Hematopoietic multipotent progenitor cell treated with erythropoietin and hydrocortisone succinate and interleukin-3 and kit ligand, for 4 days (in vitro differentiated cells): ENCODE data around the gene RNF121.
"Not testable (repeated sequence)": the region's sequence is repeated elsewhere in the genome, so short reads cannot be mapped to it uniquely, and the experiment has no call there.

Experiments used
- DNase-seq: peaks from one replicate; pipeline ENCODE4 v3.0.0-alpha.2; 2015

The RNF121 gene

DNA sequence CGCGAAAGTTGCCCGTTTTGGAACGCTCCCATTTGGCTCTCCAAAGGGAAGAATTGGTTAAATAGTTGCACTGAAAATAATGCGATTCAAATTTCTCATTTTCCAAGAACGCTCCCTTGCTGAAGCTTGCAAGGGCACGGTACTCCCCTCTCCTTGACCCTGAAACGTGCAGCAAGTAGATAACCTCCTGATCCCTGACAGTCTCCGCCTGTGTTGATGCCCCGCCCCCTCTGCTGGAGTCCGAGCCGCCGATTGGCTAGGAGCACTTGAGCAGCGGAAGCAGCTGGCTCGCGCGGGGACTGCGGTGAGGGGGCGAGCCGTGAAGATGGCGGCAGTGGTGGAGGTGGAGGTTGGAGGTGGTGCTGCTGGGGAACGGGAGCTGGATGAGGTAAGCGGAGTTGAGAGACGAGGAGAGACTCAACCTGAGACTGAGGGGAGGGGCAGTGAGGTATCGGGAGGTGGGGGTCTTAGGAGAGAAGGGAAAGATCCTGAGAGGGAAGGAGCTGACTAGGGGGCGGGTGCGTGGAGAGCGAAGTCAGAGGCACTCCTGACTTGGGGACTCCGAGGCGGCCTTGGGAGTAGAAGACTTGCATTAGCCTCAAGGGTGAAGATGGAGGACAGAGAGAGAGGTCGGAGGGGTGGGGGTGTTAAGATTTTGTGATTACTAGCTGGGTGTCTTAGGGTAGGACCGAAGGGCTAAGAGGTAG is at the start of gene RNF121:
TSS of gene RNF121 (plus strand) at position 310 of the 707 bp plus-strand sequence. CDS start at position 326, 16 bp downstream.
- peak; percentile 99 for DNase-seq

DNA sequence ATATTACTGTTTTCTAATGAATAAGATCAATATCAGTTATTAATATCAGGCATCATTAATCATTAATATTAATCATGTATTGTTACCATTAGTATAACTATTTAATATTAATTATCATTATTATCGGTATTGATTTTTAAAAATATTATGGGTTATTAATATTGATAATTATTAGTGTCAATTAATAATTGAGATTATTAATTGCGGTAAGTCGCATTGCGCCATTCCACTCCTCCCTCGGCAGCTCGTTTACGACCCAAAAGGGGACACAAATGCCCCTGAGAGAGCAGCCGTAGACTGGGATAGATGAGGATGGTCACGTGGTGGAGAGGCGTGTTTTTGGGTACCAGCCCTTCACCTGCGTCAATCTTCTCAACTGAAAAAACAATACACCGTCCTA is 43.0 kb upstream of the RNF121 start:
- DNase-seq, result not testable (repeated sequence)

DNA sequence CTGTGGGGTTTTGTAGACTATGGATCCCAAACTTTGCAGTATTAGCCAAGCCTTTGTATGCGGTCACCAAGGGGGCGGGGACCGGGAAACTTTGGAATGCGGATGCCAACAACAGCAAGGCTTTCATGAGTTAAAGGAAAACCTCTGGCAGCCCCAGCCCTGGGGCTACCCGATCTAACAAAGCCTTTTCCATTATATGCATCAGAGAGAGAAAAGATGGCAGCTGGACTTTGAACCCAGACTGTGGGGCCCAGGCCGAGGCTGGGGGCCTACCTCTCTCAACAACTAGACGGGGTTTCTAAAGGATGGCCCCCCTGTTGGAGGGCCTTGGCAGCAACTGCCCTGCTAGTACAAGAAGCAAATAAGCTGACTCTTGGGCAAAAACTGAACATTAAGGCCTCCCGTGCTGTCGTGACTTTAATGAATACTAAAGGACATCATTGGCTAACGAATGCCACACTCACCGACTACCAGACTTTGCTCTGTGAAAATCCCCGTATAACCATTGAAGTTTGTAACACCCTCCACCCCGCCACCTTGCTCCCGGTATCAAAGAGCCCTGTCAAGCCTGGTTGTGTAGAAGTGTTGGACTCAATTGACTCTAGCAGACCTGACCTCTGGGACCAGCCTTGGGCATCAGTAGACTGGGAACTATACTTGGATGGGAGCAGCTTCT is 40.4 kb upstream of the RNF121 start:
- DNase-seq, result not testable (repeated sequence)

DNA sequence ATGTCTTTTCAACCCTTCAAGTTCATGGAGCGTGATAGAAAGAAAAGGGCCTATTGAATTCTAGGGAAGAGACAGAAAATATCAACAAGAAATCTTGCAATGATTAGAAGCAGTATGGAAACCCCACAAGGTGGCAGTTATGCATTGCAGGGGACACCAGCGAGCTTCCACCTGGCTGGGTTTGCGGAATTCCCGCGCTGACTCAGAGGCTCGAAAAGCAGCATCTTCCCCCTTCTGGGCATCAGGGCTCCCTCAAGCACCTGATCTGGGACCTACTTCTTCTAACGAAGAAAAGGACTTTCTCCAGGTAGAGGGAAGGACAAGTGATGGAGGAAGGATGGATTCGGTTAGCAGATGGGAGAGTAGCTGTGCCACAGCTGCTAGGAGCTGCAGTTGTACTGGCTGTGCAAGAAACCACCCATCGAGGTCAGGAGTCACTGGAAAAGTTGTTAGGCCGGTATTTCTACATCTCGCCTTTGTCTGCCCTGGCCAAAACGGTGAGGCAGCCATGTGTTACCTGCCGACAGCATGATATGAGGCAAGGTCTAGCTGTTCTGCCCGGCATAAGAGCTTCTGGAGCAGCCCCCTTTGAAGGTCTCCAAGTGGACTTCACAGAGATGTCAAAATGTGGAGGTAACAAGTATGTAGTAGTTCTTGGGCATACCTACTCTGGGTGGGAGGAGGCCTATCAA is 39.5 kb upstream of the RNF121 start:
- DNase-seq, result not testable (repeated sequence)

DNA sequence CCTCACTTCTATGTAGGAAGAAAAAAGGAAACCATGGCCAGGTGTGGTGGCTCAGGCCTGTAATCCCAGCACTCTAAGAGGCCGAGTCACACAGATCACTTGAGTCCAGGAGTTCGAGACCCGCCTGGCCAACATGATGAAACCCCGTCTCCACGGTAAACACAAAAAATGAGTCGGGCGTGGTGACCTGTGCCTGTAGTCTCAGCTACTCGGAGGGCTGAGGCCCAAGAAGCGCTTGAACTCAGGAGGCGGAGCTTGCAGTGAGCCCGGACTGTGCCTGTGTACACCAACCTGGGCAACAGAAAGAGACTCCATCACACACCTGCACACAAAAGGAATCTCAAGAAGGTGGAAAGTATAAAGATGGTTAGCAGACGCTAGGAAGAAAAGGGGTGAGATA is 32.9 kb upstream of the RNF121 start:
- no peak for DNase-seq

DNA sequence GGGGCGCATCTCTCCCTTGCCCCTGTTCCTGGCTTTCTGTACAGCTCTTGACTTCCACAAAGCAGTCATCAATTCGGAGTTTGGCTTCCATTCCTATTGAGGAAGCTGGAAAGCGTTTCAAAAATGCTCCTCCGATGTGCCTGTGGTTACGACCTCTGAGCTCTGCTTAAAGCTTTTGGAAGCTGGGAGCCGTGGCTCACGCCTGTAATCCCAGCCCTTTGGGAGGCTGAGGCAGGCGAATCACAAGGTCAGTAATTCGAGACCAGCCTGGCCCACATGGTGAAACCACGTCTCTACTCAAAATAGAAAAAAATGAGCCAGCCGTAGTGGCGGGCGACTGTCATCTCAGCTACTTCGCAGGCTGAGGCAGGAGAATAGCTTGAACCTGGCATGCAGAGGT is 27.7 kb upstream of the RNF121 start:
- not testable (repeated sequence) for DNase-seq

DNA sequence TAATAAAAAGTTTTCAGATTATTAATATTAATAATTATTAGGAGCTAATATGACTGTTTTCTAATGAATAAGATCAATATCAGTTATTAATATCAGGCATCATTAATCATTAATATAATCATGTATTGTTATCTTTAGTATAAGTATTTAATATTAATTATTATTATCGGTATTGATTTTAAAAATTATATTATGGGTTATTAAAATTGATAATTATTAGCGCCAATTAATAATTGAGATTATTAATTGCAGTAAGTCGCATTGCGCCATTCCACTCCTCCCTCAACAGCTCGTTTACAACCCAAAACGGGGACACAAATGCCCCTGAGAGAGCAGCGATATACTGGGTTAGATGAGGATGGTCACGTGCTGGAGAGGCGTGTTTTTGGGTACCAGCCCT is 20.6 kb upstream of the RNF121 start:
- no peak for DNase-seq

DNA sequence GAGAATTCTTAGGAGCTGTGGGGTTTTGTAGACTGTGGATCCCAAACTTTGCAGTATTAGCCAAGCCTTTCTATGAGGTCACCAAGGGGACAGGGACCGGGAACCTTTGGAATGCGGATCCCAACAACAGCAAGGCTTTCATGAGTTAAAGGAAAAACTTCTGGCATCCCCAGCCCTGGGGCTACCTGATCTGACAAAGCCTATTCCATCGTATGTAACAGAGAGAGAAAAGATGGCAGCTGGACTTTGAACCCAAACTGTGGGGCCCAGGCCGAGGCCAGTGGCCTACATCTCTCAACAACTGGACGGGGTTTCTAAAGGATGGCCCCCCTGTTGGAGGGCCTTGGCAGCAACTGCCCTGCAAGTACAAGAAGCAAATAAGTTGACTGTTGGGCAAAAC is 18.1 kb upstream of the RNF121 start:
- DNase-seq, result not testable (repeated sequence)

DNA sequence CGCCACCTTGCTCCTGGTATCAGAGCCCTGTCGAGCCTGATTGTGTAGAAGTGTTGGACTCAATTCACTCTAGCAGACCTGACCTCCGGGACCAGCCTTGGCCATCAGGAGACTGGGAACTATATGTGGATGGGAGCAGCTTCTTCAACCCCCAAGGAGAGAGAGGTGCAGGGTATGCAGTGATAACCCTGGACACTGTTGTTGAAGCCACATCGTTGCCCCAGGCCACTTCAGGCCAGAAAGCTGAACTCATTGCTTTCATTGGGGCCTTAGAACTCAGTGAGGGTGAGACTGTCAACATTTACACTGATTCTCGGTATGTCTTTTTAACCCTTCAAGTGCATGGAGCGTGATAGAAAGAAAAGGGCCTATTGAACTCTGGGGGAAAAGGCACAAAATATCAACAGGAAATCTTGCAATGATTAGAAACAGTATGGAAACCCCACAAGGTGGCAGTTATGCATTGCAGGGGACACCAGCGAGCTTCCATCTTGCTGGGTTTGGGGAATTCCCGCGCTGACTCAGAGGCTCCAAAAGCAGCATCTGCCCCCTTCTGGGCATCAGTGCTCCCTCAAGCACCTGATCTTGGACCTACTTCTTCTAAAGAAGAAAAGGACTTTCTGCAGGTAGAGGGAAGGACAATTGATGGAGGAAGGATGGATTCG is 17.4 kb upstream of the RNF121 start:
- DNase-seq, result not testable (repeated sequence)

DNA sequence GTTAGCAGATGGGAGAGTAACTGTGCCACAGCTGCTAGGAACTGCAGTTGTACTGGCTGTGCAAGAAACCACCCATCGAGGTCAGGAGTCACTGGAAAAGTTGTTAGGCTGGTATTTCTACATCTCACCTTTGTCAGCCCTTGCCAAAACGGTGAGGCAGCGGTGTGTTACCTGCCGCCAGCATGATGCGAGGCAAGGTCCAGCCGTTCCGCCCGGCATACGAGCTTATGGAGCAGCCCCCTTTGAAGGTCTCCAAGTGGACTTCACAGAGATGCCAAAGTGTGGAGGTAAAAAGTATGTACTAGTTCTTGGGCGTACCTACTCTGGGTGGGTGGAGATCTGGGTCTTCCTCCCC is 16.9 kb upstream of the RNF121 start:
- not testable (repeated sequence) for DNase-seq

DNA sequence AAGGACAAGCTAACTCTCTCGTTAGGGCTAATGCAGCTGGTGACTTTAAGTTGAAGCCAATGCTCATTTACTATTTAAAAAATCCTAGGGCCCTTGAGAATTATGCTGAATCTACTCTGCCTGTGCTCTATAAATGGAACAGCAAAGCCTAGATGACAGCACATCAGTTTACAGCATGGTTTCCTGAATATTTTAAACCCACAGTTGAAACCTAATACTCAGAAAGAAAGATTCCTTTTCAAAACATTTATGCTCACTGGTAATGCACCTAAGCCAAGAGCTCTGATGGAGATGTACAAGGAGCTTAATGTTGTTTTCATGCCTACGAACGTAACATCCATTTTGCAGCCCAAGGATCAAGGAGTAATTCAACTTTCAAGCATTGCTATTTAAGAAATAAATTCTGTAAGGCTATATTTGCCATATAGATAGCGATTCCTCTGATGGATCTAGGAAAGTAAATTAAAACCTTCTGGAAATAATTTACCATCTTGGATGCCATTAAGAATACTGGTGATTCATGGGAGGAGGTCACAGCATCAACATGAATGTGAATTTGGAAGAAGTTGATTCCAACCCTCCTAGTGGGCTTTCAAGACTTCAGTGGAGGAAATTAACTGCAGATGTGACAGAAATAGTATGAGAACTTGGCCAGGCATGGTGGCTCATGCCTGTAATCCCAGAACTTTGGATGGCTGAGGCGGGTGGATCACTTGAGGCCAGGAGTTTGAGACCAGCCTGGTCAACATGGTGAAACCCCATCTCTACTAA is 14.9 kb upstream of the RNF121 start:
- no peak for DNase-seq

DNA sequence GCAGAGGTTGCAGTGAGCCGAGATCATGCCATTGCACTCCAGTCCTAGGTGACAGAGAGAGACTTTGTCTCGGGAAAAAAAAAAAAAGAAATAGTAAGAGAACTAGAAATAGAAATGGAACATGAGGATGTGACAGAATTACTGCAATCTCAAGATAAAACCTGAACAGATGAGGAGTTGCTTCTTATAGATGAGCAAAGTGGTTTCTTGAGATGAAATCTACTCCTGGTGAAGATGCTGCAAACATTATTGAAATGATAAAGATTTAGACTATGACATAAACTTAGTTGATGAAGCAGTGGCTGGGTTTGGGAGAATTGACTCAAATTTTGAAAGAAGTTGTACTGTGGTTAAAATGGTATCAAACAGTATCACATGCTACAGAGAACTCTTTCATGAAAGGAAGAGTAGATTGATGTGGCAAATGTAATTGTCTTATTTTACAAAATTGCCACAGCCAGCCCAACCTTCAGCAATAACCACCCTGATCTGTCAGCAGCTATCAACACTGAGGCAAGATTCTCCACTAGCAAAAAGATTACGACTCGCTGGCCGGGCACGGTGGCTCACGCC is 14.1 kb upstream of the RNF121 start:
- DNase-seq, result no peak

DNA sequence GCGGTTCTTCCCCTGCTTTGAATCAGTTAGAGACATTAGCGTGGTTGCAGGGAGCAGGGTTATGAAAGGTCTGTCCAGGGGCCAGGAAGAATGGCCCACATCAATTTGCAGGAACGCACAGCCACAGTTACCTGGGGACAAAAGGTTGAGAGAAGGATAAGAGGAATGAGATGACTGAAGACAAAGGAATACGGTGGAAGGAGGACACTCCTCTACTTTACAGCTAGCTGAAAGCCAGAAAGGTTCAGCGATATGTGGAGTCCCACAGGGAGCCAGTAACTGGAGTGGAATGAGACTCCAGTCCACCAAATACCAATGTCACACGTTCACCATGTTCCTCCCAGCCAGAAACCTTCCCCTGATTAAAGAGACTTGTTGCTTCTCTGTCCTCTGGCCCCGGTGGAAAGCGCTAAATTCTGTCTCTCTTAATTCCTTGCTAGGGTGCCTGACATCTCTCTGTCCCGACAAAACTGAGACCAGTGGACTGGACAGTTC is 11.2 kb upstream of the RNF121 start:
- no peak for DNase-seq

DNA sequence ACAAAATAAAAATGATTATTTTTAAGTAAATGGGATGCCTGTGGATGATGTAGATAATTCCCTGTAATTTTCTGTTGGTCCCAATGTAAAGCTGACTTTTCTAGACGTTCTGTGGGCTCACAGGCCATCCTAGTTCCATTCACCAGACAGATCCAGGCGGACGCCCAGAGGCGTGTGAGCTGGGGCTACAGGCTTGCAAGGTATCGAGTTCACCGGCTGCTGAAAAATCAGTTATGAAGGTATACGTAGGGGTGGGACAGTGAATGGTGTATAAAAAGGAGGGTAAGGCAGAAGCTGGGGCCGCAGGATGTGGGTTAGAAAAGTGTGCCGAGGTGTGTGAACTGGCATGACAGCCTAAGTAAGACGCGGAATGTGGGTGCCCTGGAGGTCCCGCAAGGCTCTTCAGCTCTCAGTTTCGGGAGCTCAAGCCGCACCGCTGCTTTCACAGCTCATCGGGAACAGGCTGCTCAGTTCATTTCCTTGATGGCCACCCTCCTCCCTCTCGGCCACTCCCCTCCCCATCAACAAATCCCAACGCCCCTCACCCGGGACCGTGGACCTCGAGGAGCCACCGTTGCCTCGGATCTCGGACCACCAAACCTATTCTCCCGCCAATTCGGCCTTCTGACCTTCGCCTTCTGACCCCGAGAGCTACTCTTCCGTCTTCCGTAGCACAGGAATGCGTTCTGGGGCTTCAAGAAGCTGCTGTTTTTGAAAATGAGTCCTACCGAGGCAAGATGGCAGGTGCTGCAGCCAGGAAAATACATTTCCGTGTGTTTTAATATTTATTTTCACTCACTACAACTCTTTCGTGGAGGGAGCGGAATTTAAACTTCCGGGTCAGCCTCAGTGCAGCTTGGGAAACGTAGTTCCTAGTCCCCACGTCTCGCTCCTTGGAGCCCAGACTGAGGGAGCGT is 768 bp upstream of the RNF121 start, which contains the start of gene XNDC1N:
TSS of gene XNDC1N (minus strand) at position 775 of the 917 bp plus-strand sequence. CDS start 5,241 bp downstream, outside the sequence.
- peak; percentile 95 for DNase-seq

DNA sequence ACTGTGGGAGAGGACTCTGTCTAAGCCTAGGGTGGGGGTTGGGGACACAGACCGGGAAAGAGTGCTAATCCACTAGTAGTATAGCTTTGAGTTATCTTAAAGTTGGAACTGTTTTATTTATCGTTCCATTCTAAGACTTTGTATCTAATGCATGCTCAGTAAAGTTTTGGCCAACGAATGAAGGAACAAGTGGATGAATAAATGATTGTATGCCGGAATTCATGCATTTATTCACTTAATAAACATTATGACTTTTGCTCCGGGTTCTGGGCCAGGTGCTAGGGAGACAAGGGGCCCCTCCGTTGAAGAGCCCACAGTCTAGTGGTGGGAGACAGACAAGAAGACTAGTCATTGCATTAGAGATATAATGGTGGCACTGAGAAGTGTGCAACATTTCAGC is 645 bp downstream of the RNF121 start:
- DNase-seq, result no peak

DNA sequence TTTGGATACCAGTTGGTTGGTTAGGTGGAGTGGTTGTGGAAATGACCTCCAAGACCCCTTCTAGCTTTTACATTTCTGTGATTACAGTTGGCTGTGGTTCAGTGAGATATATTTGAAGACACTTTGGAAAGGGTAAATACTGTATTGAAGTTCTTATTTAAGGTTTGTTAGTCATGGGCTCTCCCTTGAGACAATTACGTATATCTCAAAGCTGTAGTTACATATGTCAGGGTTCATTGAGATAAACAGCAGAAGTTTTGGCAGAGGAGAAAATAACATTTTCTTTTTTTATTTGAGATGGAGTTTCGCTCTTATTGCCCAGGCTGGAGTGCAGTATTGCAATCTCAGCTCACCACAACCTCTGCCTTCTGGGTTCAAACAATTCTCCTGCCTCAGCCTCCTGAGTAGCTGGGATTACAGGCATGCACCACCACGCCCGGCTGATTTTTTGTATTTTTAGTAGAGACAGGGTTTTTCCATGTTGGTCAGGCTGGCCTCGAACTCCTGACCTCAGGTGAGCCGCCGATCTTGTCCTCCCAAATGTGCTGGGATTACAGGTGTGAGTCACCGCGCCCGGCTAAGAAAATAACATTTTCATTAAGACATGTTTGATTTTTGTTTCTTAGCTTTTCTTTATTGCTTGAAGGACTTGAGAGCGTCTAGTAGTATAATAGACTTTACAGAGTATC is 1.9 kb downstream of the RNF121 start:
- no peak for DNase-seq

DNA sequence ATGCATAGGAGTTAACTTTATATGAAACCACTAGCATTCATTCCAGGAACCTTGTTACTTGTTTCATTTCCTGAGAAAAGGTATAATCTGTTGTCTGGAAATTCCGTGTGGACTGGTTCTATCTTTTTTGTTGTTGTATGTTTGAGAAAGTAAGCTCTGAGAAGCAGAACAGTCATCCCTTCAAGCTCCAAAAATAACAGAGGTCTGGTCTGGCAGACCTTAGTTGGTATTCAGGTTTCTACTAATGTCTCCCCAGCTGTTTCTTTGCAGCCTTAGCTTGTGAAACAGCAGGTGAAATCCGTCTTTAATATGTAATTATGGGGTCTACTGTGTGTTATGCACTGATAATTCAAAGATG is 2.4 kb downstream of the RNF121 start:
- DNase-seq, result no peak

DNA sequence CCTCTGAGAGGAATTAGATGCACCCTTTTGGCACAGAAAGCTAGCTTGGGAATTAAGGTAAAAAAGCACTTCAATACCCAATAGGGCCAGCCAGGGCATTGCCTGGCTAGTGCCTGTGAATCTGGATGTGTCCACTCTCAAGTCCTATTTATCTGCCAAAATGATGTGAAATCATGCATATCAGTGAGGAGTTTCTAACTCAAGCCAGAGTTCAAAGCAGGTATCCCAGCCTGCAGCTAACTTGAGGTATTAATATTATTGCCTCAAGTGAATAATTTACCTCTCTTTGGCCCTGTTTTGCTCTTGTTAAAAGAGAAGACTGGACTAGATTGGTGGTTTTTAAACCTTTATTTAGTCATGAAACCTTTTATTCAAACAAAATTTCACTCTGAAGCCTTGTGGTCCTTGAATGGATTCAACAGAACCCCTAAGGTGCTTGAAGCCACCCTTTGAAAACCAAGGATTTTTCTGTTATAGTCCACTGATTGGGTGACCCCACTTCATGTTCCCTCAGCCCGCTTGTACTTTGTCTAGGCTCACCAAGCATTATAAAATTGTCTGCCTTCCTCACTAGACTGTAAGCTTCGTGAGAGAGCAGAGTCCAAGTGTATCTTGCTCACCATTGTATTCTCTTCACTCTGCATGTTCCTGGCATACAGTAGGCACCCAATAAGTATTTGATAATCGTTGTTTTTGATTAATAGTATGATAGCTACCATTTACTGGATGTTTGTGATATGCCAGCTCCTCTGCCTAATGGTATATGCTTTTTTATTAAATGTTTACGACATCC is 4.5 kb downstream of the RNF121 start:
- no peak for DNase-seq

DNA sequence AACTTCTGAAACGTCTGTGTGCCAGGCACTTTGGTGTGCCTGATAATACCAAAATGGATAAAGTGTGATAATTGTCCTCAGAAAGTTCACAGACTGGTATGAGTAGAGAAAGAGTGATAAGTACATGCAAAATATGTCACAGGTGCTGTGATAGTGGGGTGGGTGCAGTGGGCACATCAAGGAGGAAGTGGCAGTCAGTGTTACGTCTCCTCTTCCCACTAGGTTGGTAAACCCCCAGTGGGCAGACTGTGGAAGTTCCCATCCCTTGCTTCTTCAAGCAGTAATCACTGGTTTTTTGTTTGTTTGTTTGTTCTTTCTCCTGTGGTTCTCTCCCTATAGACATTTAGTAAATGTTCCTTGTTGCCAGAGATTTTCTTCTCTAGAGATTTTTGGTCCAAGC is 5.4 kb downstream of the RNF121 start:
- DNase-seq, result peak; percentile 48
